ENCODE results near the gene CD200R1.

CD200R1 gene, protein sequence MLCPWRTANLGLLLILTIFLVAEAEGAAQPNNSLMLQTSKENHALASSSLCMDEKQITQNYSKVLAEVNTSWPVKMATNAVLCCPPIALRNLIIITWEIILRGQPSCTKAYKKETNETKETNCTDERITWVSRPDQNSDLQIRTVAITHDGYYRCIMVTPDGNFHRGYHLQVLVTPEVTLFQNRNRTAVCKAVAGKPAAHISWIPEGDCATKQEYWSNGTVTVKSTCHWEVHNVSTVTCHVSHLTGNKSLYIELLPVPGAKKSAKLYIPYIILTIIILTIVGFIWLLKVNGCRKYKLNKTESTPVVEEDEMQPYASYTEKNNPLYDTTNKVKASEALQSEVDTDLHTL

DNA sequence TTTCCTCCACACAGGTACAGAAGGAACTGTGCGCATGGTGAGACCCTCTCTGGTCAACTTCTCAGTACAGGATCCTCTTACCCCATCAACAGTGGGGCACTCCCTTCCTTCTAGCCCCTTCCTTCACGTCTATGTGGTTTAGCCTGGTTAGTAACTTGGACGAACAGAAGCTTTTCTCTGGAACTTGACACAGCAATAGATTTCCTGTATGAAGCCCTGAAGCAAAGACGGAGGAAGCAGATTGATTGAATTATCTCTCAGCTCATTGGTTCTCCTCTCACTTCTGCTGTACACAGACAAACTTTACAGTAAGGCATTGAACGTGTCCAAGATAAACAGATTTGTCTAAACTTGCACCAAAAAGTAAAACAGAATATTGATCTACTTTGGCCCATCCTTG, at the start of gene CD200R1:
TSS of gene CD200R1 (minus strand) at position 210 of the 400 bp plus-strand sequence. CDS start 246 bp downstream, outside the sequence.
- DNase-seq: no peak

DNA sequence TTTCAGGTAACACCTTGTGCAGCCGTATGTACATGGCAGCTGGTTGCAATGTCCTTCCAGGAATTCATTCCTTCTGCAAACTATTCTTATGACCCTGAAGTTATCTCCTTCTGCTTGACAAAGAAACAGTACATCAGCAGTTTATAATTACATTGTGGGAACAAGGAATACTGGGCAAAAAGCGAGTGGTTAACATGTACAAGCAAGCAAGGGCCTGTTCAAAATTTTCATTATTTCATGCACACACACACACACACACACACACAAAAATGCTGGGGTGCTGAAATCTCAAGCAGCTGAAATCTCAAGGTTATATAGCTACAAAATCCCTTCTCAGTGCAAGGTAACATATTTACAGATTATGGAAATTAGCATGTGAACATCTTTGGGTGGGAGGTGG, 46.6 kb upstream of the CD200R1 start:
- DNase-seq: no peak

DNA sequence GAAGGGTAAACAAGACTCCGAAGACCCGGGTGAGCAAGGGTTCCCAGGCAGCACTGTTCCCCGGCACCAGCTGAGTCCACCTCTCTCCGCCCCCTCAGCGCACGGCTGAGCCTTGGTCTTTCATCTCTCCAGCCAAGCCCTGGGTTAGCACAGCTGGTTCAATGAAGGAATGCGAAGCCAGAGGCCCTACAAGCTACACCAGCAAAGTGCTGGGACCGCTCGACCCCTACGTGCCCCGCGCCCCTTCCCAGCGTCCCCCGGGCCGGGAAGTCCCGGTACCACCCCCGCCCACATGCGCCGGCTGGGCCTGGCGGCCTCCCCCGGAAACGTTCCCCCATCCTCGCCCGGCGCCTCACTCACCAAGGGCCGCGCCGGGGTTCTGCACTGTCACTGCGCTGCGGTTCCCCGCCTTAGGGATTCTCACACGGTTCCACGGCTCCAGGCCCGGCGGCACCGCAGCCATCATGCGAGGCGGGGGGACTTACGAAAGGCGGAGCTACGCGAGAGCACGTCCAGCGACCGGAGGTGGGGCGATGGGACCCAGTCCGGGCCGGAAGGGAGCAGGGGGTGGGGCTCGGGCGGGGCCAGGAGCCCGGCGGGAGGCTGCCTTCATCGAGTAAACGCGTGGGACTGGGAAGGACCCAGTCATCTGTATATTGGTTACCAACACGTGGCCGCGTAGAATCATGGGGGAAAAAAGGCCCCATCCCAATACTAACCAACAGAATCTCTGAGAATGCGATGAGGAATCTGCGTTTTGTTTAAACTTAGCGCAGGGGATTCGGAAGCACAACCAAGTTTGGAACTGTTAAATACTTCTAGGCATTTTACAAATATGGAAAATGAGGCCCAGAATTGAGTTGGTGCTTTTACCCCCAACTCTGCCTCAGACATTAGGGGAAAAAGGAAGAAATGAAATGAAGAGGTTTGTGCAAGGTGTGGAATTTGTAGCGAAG, 44.6 kb upstream of the CD200R1 start:
- DNase-seq: peak; percentile 88

DNA sequence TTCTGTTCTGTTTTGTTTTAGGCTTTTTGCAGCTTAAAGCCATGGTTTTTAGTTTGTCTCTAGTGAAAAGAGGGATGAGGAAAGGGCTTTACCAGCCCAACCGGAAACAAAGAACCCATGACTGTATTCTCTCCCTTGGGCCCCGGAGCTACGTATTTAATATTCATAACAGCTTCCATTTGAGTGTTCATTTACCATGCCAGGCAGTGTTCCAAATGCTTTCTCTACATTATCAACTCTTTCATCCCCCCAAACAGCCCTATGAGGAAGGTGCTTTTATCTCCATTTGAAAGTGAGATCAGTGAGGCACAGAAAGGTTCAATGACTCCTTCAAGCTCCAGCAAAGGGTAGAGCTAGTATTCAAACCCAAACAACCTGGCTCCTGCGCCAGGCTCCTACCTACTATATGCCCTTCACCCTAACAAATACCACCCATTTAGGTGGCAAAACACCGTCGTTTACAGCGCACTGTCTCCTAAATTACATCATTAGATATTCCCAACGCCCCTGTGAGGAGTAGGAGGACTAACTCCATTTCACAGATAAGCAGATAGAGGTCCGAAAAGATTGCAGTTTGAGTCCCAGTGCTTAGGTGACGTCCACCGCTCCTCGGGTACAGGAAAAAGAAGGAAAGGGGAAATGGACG, 43.8 kb upstream of the CD200R1 start:
- DNase-seq: no peak

DNA sequence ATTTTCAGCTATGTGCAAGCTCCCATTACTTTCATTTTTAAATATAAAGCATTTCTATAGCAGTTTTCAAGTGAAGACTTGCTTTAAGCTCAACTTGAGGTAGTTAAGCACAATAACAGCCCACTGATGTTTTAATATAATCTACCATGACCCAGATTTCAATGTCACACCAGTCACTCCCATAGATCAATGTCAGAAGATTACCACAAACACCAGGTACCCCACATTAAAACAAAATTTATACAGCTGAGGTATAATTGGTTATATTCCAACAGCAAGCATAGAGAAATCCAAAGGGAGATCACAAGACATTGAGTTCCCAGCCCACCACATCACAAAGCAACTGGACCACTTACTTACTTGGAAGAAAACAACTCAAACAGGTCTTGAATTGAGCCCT, 38.7 kb upstream of the CD200R1 start:
- no peak for DNase-seq

DNA sequence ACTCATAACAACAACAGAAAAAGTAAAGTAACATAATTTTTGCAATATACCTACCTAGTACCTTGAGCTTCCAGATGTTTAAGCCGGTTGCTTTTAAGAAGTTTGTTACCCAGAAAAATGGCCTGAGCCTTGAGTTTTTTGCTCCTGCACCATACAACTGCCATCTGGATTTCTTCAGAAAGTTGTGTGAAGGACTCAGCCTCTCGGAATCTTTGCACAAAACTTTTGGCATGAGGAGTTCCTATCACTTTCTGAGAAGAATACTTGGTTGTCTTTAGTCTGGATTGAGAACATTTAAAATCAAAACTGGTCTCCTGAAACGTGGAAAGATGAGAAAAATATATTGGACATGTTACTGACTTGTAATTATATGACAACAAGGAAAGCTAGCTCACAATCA, 33.2 kb upstream of the CD200R1 start:
- no peak for DNase-seq

DNA sequence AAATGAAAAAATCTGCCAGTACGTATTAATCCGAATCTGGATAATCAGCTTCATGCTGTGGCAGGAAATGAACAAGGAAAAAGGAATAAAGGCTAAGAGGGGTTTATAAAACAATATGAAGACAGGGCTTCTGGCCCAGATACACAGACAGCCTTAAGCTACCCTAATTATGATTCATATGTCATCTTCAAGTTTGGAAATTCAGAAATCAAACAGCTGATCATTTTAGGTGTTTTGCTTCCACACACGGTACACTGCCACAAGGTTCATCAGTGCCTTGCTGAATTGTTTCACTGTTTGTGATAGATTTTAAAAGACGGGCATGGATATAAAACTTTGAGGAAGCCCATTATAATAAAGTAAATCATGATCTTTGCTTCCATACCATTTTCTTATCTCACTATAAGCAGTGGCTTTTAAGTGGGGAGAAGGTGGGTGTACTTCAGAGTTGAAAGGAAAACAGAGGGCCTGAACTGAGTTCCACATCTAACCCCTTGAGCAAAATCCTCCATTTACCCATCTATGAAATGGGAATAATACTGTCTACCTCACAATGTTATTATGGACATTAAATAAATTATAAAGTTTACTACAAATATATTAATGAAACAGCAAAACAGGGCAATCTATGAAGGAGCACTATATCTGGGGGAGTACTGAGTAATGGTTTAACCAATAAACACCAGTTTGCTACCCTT, 31.6 kb upstream of the CD200R1 start:
- no peak for DNase-seq

DNA sequence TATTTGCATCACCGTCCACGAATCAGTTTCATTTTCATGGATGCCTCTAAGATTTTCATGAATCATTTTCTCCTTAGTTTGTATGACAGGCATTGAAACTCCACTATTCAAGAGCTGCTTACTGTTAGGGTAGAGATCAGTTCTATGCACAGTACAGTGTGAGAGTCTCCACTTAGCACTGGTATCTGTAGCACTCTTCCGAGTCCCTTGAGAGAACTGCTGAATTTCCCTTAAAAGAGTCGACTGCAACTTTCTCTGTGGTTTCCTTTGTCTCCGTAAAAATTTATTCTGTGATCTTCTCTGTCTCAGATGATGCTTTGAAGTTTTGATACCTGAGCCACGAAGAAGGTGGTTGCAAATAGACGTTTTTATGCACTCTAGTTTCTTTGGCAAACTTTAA, 30.7 kb upstream of the CD200R1 start:
- DNase-seq: no peak

DNA sequence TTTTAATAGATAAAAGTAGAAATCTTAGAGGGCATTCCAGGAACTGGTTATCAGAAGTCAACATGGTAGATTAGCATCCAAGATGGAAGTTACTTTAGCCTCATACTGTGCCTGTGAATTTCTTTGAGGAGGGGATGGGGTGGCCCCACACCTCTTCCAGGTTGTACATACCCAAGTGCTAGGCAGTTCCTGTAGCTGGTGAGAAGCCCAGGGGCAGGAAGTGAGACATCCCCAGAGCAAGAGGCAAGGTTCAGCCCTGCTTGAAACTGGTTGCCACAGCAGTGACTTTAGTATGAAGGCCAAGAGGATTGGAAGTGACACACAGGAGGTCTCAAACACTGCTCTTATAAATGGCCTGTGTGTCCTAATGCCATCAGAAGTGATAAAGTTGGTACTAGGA, 27.8 kb upstream of the CD200R1 start:
- DNase-seq: peak; percentile 39

DNA sequence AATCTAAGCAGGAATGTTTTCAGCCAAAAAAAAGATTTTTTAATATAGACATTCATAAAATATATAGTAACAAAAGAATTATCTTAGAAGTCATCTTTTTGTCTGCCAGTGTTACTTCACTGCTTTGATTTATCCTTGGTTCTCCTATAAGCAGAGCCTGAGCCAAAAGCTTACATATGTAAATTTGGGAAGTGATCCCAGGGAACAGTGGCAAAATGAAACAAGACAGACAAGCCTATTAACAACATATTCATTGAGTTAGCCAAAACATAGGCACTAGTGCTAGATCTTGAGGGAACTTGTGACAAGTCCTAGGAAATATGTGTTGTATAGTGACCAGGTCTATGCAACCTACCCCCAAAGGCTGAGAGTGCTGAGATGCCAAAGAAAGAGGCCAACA, 27.1 kb upstream of the CD200R1 start:
- DNase-seq: no peak

DNA sequence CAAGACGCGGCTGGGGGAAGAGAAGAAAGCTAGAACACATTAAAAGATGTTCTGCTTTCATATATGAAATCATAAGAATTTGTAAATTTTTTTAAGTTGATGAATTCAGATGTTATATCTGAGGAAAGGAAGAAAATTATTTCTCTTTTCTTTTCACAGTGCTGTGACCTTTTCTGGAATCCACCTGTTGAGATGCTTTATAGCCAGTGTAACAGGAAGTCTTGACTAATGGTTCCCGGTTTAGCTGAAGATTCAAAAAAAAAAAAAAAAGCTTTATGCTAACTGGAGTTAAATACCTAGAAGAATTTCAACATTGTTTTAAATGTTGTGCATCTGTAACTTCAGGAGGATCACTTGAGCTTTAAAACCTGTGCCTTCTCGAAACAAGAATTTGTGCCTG, 25.8 kb upstream of the CD200R1 start:
- no peak for DNase-seq

DNA sequence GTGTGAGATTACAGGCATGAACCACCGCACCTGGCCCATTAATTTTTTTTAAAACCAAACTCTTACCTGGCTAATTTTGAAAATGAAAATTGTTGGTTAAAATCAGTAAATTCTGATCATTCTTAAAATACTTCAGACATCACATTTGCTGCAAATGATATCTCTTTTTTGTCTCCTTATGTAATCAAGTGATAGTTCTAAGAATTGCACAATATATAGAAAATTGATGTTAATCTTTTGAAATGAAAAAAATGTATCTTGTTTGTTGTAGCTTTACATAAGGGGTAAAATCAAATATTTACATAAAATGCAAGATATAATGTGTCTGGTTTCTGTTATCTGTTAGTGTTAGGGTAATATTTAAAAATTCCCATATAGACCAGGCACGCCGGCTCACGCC, 20.9 kb upstream of the CD200R1 start:
- no peak for DNase-seq

DNA sequence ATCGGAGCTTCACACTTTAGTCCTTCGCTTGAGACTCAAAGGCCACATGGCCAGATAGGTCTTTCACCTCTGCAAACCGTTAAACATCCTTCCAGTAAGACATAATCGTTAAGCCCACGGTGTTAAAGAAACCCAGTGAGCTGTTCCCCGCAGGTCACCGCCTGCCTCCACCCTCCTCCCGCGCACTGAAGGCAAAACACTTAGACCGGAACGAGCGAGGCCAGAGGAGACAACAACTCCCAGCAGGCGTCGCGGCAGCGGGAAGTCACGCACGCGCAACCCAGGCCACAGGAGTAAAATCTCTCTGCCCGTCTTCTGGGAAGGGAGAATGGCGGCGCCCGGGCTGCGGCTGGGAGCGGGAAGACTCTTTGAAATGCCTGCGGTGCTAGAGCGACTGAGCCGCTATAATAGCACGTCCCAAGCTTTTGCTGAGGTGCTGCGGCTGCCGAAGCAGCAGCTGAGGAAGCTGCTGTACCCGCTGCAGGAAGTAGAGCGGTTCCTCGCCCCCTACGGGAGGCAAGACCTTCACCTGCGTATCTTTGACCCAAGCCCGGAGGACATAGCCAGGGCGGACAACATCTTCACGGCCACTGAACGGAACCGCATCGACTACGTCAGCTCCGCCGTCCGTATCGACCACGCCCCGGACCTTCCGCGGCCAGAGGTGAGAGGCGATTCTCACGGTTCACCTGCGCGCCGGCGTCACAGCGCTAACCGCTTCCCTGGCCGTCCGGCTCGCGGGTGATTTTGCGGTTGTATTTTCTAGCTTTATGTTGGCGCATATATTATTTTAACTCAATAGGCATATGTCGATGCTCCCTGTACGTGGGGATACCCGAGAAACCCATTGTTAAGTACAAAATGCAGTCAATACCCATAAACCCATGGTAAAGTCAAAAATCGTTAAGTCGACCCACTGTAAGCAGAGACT, 16.0 kb upstream of the CD200R1 start, which contains the start of gene GTPBP8:
TSS of gene GTPBP8 (plus strand) at position 313 of the 931 bp plus-strand sequence. CDS start at position 329, 16 bp downstream.
- DNase-seq: peak; percentile 82

DNA sequence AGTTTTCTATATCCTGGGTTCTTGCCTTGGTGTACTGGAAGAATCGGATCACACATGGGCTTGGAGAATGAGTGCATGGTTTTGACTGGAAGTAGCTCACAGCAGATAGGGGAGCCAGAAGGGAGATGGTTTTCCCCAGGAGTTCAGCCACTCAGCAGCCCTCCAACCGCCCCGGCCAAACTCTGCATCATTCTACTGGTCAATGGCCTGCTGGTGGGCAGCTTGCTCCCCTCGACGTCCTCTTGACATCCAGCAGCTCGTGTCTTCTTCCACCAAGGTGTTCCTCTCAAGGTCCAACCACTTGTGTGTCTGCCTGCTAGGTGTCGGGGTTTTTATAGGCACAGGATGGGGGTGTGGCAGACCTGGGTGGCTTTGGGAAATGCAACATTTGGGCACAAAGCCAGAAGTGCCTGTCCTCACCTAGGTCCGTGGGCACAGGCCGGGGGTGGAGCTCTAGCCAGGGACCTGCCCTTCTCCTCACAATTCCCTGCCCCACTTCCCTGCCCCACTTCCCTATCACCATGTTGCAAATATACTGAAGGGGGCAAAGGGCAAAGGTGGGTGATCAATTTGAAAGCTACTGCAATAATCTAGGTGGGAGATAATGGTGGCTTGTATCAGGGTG, 12.9 kb upstream of the CD200R1 start:
- DNase-seq: no peak

DNA sequence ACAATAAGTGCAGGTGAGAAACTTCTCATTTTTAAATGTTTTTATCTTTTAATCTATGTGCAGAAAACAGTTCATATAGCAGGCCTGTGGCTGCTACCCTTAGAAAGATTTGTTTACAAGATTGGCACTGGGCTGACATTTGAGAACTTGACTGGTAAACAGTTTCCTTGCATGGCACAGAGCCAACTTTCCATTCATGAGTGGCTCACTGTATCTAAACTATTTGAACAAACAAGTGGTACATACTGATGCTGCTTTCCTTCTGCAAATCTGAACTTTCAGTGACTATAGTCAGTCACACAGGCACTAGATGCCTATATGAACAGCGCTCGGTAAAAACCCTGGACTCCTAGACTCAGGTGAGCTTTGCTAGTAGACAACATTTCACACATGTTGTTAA, 9.6 kb upstream of the CD200R1 start:
- DNase-seq: peak; percentile 44

DNA sequence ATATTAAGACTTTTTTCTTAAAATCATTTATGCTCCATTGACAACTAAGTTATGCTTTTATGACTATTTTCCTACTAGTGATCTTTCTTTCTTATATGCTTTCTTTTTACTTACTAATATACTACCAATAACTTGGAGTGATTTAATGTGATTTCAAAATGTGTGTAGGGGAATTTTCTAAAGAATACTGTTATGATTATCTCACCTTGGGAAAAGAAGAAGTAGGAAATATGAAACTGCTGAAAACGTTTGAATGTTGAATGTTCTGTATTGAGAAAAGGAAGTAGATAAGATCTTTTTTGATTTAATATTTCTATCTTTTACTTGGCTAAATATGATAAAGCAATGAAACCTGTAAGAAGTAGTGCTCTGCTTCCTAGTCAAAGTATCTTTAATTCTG, 7.8 kb upstream of the CD200R1 start:
- no peak for DNase-seq

DNA sequence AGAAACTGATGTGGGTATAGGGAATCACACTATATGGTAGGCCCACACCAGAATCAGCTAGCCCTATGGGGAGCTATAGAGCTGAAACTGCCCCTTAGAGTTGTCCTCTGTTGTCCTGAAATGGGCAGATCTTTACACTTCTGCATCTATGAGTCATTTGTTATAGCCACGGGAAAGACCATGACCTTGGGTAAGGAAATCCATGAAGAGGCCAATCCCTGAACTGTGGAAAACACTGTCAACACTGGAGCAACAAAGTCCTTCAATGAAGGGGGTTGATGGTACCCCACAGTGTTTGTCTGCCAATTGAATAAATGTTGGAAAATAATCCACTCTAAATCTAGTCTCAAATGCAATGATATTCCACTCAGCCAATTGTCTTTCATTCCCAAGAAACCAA, 5.2 kb upstream of the CD200R1 start:
- DNase-seq: no peak

DNA sequence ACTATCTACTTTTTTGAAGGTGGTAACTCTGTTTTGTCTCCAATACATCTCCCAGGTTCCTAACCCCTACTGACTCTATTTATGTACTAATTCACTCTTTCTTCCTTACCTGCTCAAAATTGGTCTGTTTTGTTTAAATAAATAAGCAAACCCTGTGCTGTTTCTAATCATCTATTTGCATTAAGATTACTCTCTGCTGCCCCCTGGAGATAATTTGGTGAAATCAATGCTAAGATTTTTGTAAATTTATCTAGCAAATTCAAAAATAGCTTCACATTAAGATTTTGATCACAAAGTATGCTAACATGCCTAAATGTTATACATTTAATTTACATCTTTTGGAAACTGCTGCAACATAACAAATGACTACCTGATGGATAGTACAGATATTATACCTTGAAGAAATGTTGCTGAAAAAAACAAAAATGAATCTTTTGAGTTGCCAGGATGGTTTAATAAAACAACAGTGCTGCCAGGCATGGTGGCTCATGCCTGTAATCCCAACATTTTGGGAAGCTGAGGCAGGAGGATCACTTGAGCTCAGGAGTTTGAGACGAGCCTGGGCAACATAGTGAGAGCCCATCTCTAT, 4.4 kb upstream of the CD200R1 start:
- DNase-seq: no peak

DNA sequence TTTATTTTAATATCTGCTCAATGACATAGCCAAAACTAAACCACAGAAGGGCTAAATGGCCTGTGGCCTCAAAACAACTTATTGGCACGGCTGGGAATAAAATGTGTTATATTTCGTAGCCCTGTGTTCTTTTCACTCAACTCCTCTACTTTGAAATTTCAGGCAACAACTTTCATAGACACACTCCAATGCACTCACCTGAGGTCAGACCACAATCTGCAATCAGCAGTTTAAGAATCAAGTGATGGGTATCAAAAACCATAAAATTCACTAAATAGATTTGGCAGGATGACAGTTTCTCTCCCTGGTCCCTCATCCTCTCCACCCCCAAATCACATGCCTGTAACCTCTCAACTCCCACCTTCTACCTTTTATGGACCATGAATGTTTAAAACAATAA, 2.0 kb upstream of the CD200R1 start:
- no peak for DNase-seq

DNA sequence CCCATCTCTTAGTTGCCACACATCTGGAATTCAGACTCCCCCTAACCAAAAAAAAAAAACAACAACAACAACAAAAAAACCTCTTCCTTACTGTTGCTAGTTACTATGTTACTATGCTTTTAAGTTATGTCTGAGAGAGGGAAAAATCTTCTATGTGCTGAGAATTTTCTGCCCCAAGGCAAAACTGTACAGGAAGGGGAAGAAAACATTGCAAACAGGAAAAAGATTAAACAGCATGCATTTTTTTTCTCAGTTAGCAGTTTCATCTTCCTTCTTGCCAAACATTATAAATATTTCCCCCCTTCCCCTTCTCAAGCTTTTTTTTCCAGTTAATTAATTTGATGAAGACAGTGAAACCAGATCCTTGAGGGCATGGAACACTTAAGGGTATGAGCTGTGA, 1.1 kb upstream of the CD200R1 start:
- DNase-seq: no peak

DNA sequence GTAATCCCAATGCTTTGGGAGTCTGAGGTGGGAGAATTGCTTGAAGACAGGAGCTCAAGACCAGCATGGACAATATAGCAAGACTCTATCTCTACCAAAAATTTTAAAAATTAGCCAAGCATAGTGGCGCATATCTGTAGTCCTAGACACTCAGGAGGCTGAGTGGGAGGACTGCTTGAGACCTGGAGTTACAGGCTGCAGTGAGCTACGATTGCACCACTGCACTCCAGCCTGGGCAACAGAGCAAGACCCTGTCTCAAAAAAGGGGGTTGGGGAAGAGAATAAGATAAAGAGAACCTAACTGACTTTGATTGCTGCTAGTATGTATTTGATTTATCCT, 755 bp downstream of the CD200R1 start:
- DNase-seq: no peak

Measured in activated CD8-positive, alpha-beta memory T cell treated with anti-CD3 and anti-CD28 coated beads, Interleukin-2, amount 50 U/mL, for 4 hours (primary cell).